Tracheal epithelial cell (primary cell): ENCODE measurements around the gene HACE1. TPM values are rescaled to one million over a fixed set of nuclear protein-coding genes. Genes with fewer than 3 reads are reported as not detected.

Experiments used
- total RNA-seq: library from RNA; depleted of rRNA; stranded (reverse); fragments of >200 nt; gene quantifications from 2 replicates; pipeline ENCODE4 v1.2.1, GENCODE V29; 2014

Gene HACE1
- total RNA-seq: 11.3 and 12.4 TPM in 2 replicates

GRCh38 chr6:104859225-104860146, at the start of gene HACE1:
TSS of gene HACE1 (minus strand) at chr6:104859919. CDS start at chr6:104859642, 277 bp downstream.

Other genes with a start within 250 kb of the HACE1 start
- not detected in 2 replicates for gene LIN28B, start 97.2 kb upstream of the HACE1 start, total RNA-seq